ENCODE measurements around the gene CCL22.

Gene CCL22

DNA sequence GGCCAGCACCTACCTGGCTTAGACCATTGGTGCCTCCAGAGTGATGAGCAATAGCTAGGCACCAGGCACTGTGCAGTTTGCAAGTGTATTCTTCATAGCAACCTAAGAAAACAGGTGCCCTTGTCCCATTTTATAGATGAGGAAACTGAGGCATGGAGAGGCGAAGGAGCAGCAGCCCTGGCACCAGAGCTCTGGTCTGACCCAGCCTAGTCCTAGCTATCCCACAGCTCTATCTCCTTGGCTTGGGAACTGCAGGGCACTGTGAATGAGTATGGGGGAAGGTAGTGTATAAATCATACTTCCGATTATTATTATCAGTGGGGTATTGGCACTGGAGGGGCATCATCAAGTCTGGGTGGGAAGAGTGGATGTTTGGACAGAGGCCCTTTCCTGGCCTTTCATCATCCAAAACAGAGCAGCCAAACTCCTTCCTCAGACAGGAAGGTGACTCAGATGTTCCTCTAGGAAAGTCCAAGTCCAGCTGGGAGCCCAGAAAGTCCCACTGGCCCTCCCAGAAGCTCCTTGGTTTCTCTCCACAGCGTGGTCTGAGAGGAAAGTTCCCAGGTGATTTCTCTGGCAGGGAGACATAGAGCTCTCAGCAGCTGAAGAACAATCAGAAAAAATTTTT lies 42.1 kb upstream of the CCL22 start:
- TF ChIP-seq, protein P1, sequence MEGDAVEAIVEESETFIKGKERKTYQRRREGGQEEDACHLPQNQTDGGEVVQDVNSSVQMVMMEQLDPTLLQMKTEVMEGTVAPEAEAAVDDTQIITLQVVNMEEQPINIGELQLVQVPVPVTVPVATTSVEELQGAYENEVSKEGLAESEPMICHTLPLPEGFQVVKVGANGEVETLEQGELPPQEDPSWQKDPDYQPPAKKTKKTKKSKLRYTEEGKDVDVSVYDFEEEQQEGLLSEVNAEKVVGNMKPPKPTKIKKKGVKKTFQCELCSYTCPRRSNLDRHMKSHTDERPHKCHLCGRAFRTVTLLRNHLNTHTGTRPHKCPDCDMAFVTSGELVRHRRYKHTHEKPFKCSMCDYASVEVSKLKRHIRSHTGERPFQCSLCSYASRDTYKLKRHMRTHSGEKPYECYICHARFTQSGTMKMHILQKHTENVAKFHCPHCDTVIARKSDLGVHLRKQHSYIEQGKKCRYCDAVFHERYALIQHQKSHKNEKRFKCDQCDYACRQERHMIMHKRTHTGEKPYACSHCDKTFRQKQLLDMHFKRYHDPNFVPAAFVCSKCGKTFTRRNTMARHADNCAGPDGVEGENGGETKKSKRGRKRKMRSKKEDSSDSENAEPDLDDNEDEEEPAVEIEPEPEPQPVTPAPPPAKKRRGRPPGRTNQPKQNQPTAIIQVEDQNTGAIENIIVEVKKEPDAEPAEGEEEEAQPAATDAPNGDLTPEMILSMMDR (IDR thresholded peaks at IDR 0.05; ENCODE audit: insufficient read depth, low read length, poor library complexity, severe bottlenecking), result no peak

DNA sequence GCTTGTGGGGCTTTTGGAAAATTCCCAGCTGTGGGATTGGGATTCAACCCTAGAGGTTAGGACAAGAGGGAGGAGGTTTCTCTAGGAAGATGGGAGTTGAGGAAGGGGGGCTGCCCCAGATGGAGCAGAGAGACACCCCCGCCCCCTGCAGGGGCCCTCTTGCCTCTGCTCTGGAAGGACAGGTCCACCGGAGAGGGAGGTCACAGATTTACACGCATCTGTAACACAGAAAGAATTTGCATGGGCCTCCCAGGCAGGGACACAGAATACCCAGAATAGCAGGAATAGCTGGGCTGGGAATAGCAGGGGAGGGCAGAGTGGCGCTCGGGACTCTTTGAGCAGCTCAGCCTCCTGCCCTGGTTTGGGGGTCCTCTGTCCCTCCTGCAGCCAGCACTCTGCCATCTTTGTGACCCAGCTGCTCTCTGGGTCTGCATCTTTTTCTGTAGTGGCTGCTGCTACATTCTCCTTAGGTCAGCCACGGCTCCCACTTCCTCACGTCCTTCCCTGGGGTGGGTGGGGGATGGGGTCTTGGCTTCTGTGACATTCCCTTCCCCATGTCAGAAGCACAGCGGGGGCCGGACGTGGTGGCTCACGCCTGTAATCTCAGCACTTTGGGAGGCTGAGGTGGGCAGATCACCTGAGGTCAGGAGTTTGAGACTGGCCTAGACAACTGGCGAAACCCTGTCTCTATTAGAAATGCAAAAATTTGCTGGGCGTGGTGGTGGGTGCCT lies 40.2 kb upstream of the CCL22 start:
- no peaks in the 10 kb centered on the region for H3K36me3 ChIP-seq (ENCODE audit: control insufficient read depth, insufficient read depth, low read length)
- TF ChIP-seq, protein P1 (IDR thresholded peaks at IDR 0.05; ENCODE audit: insufficient read depth, low read length, poor library complexity, severe bottlenecking), result no peak
- DNase-seq (ENCODE audit: extremely low read depth, insufficient read length), result no peak

More for the DNA sequence above, 42.1 kb upstream of the CCL22 start:
- no peak overlapping the region for H3K4me3 ChIP-seq (replicated peaks; ENCODE audit: low read depth, low read length)
- H3K36me3 ChIP-seq (ENCODE audit: control insufficient read depth, insufficient read depth, low read length), result no peaks in the 10 kb centered on the region
- no peaks in the 10 kb centered on the region for H3K27me3 ChIP-seq (replicated peaks; ENCODE audit: control insufficient read depth, insufficient read depth, low read length)
- no peak for DNase-seq (ENCODE audit: extremely low read depth, insufficient read length)

DNA sequence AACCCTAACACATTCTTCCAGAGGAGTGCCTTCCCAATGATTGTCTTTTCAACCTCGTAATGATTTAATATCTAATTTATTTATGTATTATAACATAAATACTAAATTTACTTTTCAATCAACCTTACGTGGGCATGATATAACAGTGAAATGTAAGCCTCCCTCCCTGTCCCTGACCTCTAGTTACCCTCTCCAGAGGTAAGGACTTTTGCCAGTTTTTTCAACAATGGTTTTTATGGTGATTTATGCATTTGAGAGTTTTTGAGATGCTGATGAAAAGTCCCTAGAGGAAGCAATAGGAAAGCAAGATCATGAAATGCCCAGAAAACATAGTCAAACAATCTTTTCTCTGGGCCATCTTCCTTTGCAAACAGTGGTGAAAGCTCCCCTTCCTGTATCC lies 38.9 kb upstream of the CCL22 start:
- Histone ChIP-seq H3K27me3 (replicated peaks; ENCODE audit: control insufficient read depth, insufficient read depth, low read length) (no peaks in the 10 kb centered on the region), H3K36me3 (ENCODE audit: control insufficient read depth, insufficient read depth, low read length) (no peaks in the 10 kb centered on the region), H3K4me3 (replicated peaks; ENCODE audit: low read depth, low read length) (no peak overlapping the region)
- TF ChIP-seq, protein P1 (IDR thresholded peaks at IDR 0.05; ENCODE audit: insufficient read depth, low read length, poor library complexity, severe bottlenecking), result no peak
- no peak for DNase-seq (ENCODE audit: extremely low read depth, insufficient read length)

More for the DNA sequence above, 40.2 kb upstream of the CCL22 start:
- Histone ChIP-seq H3K4me3 (replicated peaks; ENCODE audit: low read depth, low read length) (no peak overlapping the region), H3K27me3 (replicated peaks; ENCODE audit: control insufficient read depth, insufficient read depth, low read length) (no peaks in the 10 kb centered on the region)

DNA sequence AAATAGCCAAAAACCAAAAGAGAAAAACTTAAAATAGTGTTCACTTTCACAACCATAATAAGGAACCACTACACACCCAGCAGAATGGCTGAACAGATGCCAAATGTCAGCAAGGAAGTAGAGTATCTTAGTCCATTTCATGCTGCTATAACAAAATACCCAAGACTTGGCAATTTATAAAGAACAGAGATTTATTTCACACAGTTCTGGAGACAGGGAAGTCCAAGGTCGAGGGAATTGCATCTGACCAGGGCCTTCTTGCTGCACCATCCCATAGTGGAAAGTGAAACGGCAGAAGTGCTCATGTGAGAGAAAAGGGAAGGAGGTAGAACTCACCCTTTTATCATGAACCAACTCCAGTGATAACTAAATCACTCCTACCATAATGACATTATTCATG lies 33.8 kb upstream of the CCL22 start:
- Histone ChIP-seq H3K4me3 (replicated peaks; ENCODE audit: low read depth, low read length) (no peak overlapping the region), H3K27me3 (replicated peaks; ENCODE audit: control insufficient read depth, insufficient read depth, low read length) (no peaks in the 10 kb centered on the region), H3K36me3 (ENCODE audit: control insufficient read depth, insufficient read depth, low read length) (no peaks in the 10 kb centered on the region)
- TF ChIP-seq, protein P1 (IDR thresholded peaks at IDR 0.05; ENCODE audit: insufficient read depth, low read length, poor library complexity, severe bottlenecking), result no peak
- no peak for DNase-seq (ENCODE audit: extremely low read depth, insufficient read length)

DNA sequence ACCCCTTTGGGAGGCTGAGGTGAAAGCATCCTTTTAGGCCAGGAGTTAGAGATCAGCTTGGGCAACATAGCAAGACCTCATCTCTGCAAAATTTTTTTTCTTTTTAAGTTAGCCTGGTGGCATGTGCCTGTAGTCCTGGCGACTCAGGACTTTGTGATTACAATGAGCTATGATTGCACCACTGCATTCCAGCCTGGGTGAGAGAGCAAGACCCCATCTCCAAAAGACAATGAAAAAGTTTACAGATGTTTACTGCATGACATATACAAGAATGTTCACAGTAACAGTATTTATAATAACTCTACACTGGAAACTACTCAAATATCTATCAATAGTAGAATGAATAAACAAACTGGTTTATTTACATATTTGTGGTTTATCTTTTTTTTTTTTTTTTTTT lies 33.1 kb upstream of the CCL22 start:
- no peaks in the 10 kb centered on the region for H3K36me3 ChIP-seq (ENCODE audit: control insufficient read depth, insufficient read depth, low read length)
- TF ChIP-seq, protein P1 (IDR thresholded peaks at IDR 0.05; ENCODE audit: insufficient read depth, low read length, poor library complexity, severe bottlenecking), result no peak
- DNase-seq (ENCODE audit: extremely low read depth, insufficient read length), result no peak
- H3K4me3 ChIP-seq (replicated peaks; ENCODE audit: low read depth, low read length), result no peak overlapping the region
- no peaks in the 10 kb centered on the region for H3K27me3 ChIP-seq (replicated peaks; ENCODE audit: control insufficient read depth, insufficient read depth, low read length)
